ENCODE data around the gene ACKR3.

ACKR3 gene

DNA sequence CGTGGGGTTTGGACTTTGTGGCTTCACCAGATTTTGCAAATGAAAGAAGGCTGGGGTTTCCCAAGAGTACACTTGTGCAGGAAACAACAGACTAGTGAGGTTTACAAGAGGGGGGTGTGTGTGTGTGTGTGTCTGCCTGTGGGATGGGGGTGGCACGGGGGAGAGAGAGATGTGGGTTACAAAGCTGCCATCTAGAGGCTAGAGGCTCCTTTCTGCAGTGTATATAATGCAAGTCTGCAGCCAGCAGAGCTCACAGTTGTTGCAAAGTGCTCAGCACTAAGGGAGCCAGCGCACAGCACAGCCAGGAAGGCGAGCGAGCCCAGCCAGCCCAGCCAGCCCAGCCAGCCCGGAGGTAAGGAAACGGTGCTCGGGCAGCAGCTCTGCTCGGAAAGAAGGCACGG is at the start of gene ACKR3:
ACKR3 (plus strand) TSS at position 253 of the 401 bp plus-strand sequence. CDS start 10,641 bp downstream, outside the sequence.
- H3K4me3 ChIP-seq (ENCODE audit: low read depth, low read length) = peak within 1 kb of the TSS; percentile 21
- peak; percentile 34 for DNase-seq (ENCODE audit: low read depth)

GRCh38 chr2:236521556-236521955 is 48.1 kb upstream of the ACKR3 start:
- H3K4me3 ChIP-seq (ENCODE audit: low read depth, low read length) = no peak overlapping the region
- DNase-seq (ENCODE audit: low read depth) = no peak

GRCh38 chr2:236523249-236523648 is 46.4 kb upstream of the ACKR3 start:
- no peak for DNase-seq (ENCODE audit: low read depth)
- no peak overlapping the region for H3K4me3 ChIP-seq (ENCODE audit: low read depth, low read length)

DNA sequence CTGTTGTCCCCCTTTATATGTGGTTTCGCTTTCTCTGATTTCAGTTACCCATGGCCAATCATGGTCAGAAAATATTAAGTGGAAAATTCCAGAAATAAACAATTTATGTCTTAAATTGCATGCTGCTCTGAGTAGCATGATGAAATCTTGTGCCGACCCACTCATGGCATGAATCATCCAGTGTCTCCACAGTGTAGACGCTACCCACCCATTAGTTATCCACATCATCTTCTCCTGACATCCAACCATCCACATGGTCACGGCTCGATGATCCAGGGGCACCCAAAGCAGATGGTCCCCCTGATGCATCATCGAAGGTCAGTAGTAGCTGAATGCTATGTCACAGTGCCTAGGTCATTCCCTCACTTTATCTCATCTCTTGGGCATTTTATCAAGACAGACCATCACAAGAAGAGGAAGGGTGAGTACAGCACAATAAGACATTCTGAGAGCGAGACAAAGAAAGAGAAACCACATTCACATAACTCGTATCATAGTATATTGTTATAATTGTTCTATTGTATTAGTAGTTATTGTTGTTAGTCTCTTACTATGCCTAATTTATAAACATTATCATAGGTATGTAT is 44.1 kb upstream of the ACKR3 start:
- no peak for DNase-seq (ENCODE audit: low read depth)
- H3K4me3 ChIP-seq (ENCODE audit: low read depth, low read length) = no peak overlapping the region

- H3K4me3 ChIP-seq (ENCODE audit: low read depth, low read length) = no peak overlapping the region
- no peak for DNase-seq (ENCODE audit: low read depth)
Measured at GRCh38 chr2:236526455-236527158, 43.0 kb upstream of the ACKR3 start.

- no peak overlapping the region for H3K4me3 ChIP-seq (ENCODE audit: low read depth, low read length)
- DNase-seq (ENCODE audit: low read depth) = no peak
Measured at GRCh38 chr2:236527159-236527630, 42.4 kb upstream of the ACKR3 start.

DNA sequence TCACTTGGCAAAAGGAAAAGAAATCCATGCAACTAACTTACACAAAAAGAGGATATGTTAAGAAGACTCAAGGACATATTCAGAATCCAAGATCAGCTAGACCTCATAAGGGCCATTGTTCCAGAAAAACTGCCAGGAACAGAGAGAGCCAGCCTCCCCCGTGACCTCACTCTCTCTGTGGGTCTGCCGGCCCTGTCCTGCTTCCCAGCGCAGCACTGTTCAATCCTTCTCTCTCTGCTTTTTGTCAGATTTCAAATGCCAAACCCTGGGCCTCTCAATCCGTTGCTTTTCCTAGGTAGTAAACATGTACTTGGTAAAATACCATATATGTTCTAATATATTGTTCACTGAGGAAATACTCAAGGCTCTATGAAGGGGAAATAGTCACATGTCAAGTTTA is 40.0 kb upstream of the ACKR3 start:
- no peak overlapping the region for H3K4me3 ChIP-seq (ENCODE audit: low read depth, low read length)
- DNase-seq (ENCODE audit: low read depth) = no peak

GRCh38 chr2:236530512-236530911 is 39.1 kb upstream of the ACKR3 start:
- no peak overlapping the region for H3K4me3 ChIP-seq (ENCODE audit: low read depth, low read length)
- DNase-seq (ENCODE audit: low read depth) = no peak

GRCh38 chr2:236531195-236531594 is 38.4 kb upstream of the ACKR3 start:
- no peak for DNase-seq (ENCODE audit: low read depth)
- H3K4me3 ChIP-seq (ENCODE audit: low read depth, low read length) = no peak overlapping the region

GRCh38 chr2:236531996-236532395 is 37.6 kb upstream of the ACKR3 start:
- H3K4me3 ChIP-seq (ENCODE audit: low read depth, low read length) = no peak overlapping the region
- no peak for DNase-seq (ENCODE audit: low read depth)

- H3K4me3 ChIP-seq (ENCODE audit: low read depth, low read length) = no peak overlapping the region
- DNase-seq (ENCODE audit: low read depth) = no peak
Measured at GRCh38 chr2:236533343-236533742, 36.3 kb upstream of the ACKR3 start.

DNA sequence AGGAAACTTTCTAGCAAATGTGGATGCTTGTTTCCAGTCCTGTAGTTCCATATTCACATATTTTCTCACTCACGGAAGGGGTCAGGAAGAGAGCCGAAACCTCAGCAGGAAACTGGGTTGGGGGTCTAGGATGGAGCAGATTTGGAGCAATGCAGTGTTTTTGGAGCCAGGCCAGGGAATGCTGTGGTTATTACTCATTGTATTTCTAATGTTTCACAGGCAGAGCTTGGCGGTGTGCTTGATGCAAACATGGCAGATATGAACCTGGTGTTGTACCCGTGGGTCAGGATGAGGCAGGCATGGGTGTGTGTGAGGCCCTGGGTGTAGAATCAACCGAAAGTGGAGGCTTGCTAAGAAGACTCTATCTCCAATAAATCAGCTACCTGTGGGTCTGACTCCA is 34.6 kb upstream of the ACKR3 start:
- no peak overlapping the region for H3K4me3 ChIP-seq (ENCODE audit: low read depth, low read length)
- no peak for DNase-seq (ENCODE audit: low read depth)

GRCh38 chr2:236536727-236537398 is 32.8 kb upstream of the ACKR3 start:
- DNase-seq (ENCODE audit: low read depth) = no peak
- no peak overlapping the region for H3K4me3 ChIP-seq (ENCODE audit: low read depth, low read length)

- H3K4me3 ChIP-seq (ENCODE audit: low read depth, low read length) = no peak overlapping the region
- DNase-seq (ENCODE audit: low read depth) = no peak
Measured at GRCh38 chr2:236538242-236538641, 31.4 kb upstream of the ACKR3 start.

DNA sequence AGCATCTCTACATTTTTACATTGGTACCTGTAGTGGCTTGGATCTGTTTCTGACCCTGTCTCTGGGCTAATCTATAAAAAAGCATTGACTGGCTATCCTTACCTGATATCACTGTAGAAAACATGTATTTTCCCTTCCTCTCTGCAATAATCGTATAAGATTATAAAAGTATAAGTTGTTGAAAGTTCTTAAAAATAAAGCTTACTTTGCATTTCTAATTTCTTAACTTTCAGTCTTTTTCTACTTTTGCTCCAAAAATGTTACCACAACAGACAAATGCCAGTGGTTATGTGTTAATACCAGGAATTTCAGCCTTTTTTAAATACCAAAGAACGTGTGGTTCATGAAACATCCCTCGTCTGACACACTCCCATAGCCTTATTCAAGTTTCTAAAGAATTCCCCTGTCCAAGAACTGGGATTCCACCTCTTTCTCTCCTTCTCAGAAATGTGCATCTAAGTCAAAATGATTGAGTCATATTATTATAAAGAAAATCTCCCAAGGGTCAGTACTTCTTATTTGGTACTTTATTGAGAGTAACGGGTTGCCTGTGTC is 28.5 kb upstream of the ACKR3 start:
- no peak for DNase-seq (ENCODE audit: low read depth)

DNA sequence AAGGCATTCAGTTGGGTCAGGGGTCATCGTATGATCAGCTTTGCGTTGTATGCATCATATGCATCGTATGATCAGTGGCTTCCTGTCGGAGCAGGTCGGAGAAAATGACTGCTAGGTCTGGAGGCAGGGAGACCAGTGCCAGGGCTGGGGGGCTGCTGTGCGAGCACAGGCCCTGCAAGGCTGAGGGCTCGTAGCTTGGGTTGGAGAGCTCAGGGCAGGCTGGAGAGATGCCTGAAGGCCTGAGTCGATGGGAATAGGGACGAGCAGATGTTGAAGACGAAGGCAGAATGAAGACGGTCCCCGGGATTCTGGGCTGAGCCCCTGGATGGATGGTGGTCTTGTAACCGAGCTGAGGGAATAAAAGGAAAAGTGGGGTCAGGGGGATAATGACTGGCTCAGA is 25.3 kb upstream of the ACKR3 start:
- no peak overlapping the region for H3K4me3 ChIP-seq (ENCODE audit: low read depth, low read length)
- no peak for DNase-seq (ENCODE audit: low read depth)

More for the DNA sequence above, 28.5 kb upstream of the ACKR3 start:
- H3K4me3 ChIP-seq (ENCODE audit: low read depth, low read length) = no peak overlapping the region

GRCh38 chr2:236545248-236545658 is 24.4 kb upstream of the ACKR3 start:
- no peak overlapping the region for H3K4me3 ChIP-seq (ENCODE audit: low read depth, low read length)
- no peak for DNase-seq (ENCODE audit: low read depth)

GRCh38 chr2:236545814-236546480 is 23.7 kb upstream of the ACKR3 start:
- no peak for DNase-seq (ENCODE audit: low read depth)

GRCh38 chr2:236546561-236547002 is 23.0 kb upstream of the ACKR3 start:
- no peak for DNase-seq (ENCODE audit: low read depth)
- no peak overlapping the region for H3K4me3 ChIP-seq (ENCODE audit: low read depth, low read length)

More at GRCh38 chr2:236545814-236546480, 23.7 kb upstream of the ACKR3 start:
- H3K4me3 ChIP-seq (ENCODE audit: low read depth, low read length) = no peak overlapping the region

- H3K4me3 ChIP-seq (ENCODE audit: low read depth, low read length) = no peak overlapping the region
- DNase-seq (ENCODE audit: low read depth) = no peak
Measured at GRCh38 chr2:236547725-236548124, 21.9 kb upstream of the ACKR3 start.
